H54 (cell line): ENCODE results near the gene HELZ2.
"Not testable (repeated sequence)": the region's sequence is repeated elsewhere in the genome, so short reads cannot be mapped to it uniquely, and the experiment has no call there.

Source experiments
- DNase-seq: peaks from one replicate; pipeline ENCODE4 v3.0.0; 2011; ENCODE audit warnings: low spot score, mixed read lengths; ENCODE audit not compliant: insufficient read length
- FAIRE-seq: peaks from 3 replicates; lab custom pipeline; 2011; peaks lifted over from hg19 to GRCh38; lab: Jason Lieb, UNC
- POLR2A ChIP-seq: IDR thresholded peaks from 2 replicates; pipeline ENCODE4 v1.6.1; 2011; ENCODE audit warnings: low read depth, mild to moderate bottlenecking, low read length

The HELZ2 gene

GRCh38 chr20:63610581-63611435, 36.8 kb upstream of the HELZ2 start:
- no peak for DNase-seq
- FAIRE-seq: no peak
- TF ChIP-seq POLR2A: no peak

- no peak for TF ChIP-seq POLR2A
- DNase-seq: no peak
- no peak for FAIRE-seq
Observed at GRCh38 chr20:63606686-63607085, 32.6 kb upstream of the HELZ2 start.

GRCh38 chr20:63602321-63602720, 28.3 kb upstream of the HELZ2 start:
- no peak for FAIRE-seq

GRCh38 chr20:63601679-63602078, 27.6 kb upstream of the HELZ2 start:
- not testable (repeated sequence) for DNase-seq, FAIRE-seq

More at GRCh38 chr20:63602321-63602720, 28.3 kb upstream of the HELZ2 start:
- TF ChIP-seq POLR2A: no peak
- no peak for DNase-seq

- FAIRE-seq: no peak
- DNase-seq: no peak
- TF ChIP-seq POLR2A: no peak
Observed at GRCh38 chr20:63599396-63600050, 25.5 kb upstream of the HELZ2 start.

GRCh38 chr20:63598479-63599395, 24.7 kb upstream of the HELZ2 start:
- FAIRE-seq (no peak), DNase-seq (no peak)
- TF ChIP-seq POLR2A: no peak

- no peak for FAIRE-seq
- no peak for DNase-seq
- TF ChIP-seq POLR2A: no peak
Observed at GRCh38 chr20:63597651-63598478, 23.8 kb upstream of the HELZ2 start.

- DNase-seq: no peak
- TF ChIP-seq POLR2A: no peak
- no peak for FAIRE-seq
Observed at GRCh38 chr20:63596423-63596822, 22.4 kb upstream of the HELZ2 start.

GRCh38 chr20:63595416-63596127, 21.5 kb upstream of the HELZ2 start:
- no peak for TF ChIP-seq POLR2A
- DNase-seq: no peak
- no peak for FAIRE-seq

GRCh38 chr20:63594043-63594561, 20.1 kb upstream of the HELZ2 start:
- peak; percentile 61 for DNase-seq
- TF ChIP-seq POLR2A: no peak
- FAIRE-seq: no peak

- no peak for FAIRE-seq
- TF ChIP-seq POLR2A: no peak
- no peak for DNase-seq
Observed at GRCh38 chr20:63592661-63593060, 18.6 kb upstream of the HELZ2 start.

- no peak for FAIRE-seq
- no peak for TF ChIP-seq POLR2A
- no peak for DNase-seq
Observed at GRCh38 chr20:63591786-63592355, 17.8 kb upstream of the HELZ2 start.
